HCT116 (cell line): ENCODE measurements around the gene SRSF7. TPM values are rescaled to one million over a fixed set of nuclear protein-coding genes. Genes with fewer than 3 reads are reported as not detected.

ENCODE experiments used
- ATAC-seq: fragments of 200-7000 bp; cut with Tn5 transposase; 2 replicates; pipeline ENCODE4 v1.9.1; 2020; ENCODE audit warnings: mild to moderate bottlenecking, moderate library complexity
- Bru-seq: library from RNA; stranded (reverse); fragments of 400-500 nt; gene quantifications from one replicate; lab custom pipeline; 2021; lab: Mats Ljungman, UMichigan
- BruChase-seq, 2 experiments: library from RNA; stranded (reverse); fragments of 400-500 nt; gene quantifications; one replicate each; lab custom pipeline; 2021; lab: Mats Ljungman, UMichigan
- BruUV-seq: library from RNA; stranded (reverse); fragments of 400-500 nt; replicated peaks from 2 replicates; lab custom pipeline; 2021; lab: Mats Ljungman, UMichigan
- CTCF ChIA-PET: fragments of 300-600 bp; sonication (Branson Sonifier 250); formaldehyde crosslinking; loops from one replicate; lab custom pipeline; 2021; ENCODE audit warnings: antibody characterized with exemption; lab: Charles Lee
- POLR2A ChIA-PET: fragments of 300-600, 350-600 bp; sonication (Branson Sonifier 250); formaldehyde crosslinking; loops from one replicate; lab custom pipeline; 2021; ENCODE audit warnings: antibody characterized with exemption; lab: Charles Lee
- RAD21 ChIA-PET, 2 experiments: fragments of 300-600 bp; sonication (Branson Sonifier 250); formaldehyde crosslinking; loops; one replicate each; lab custom pipeline; 2023; ENCODE audit warnings: low total read pairs in 2 of 2; ENCODE audit not compliant: uncharacterized antibody in 2 of 2, unreplicated experiment in 2 of 2, low non-redundant PET in 1 of 2; lab: Charles Lee
- DNase-seq: peaks from one replicate; pipeline ENCODE4 v3.0.0-alpha.2; 2010; ENCODE audit warnings: low read depth, low spot score
- H2AFZ ChIP-seq: fragments of 200-600 bp; shearing (Covaris generic), sonication (generic); 2 replicates; pipeline ENCODE4 v1.6.1; 2017; ENCODE audit warnings: low read depth, mixed run types, mixed read lengths, antibody characterized with exemption, low read length; ENCODE audit not compliant: poor library complexity, severe bottlenecking
- H3K27ac ChIP-seq: 2 replicates; pipeline ENCODE4 v1.5.1; 2012; ENCODE audit warnings: low read depth, low read length
- H3K27me3 ChIP-seq: fragments of 200-600 bp; sonication (generic); 2 replicates; pipeline ENCODE4 v1.6.1; 2016; ENCODE audit warnings: mixed run types, low read length, mixed read lengths; ENCODE audit not compliant: insufficient read depth
- H3K36me3 ChIP-seq, 2 experiments: fragments of 200-500 bp in 1 of 2; fragments of 200-600 bp in 1 of 2; sonication (Bioruptor generic) in 1 of 2; sonication (generic) in 1 of 2; 2 replicates each; pipeline versions ENCODE4 v1.5.1 to v1.6.1; 2014 to 2016; ENCODE audit warnings: low read length in 2 of 2, inconsistent platforms in 1 of 2, mixed read lengths in 1 of 2, mixed run types in 1 of 2; ENCODE audit not compliant: insufficient read depth in 2 of 2, control insufficient read depth in 1 of 2
- H3K4me1 ChIP-seq, 2 experiments: fragments of 200-600 bp in 1 of 2; sonication (generic) in 1 of 2; 2 replicates each; pipeline versions ENCODE4 v1.5.1 to v1.6.1; 2012 to 2017; ENCODE audit warnings: low read length in 2 of 2, inconsistent platforms in 1 of 2, mild to moderate bottlenecking in 1 of 2, mixed read lengths in 1 of 2, mixed run types in 1 of 2, moderate library complexity in 1 of 2; ENCODE audit not compliant: insufficient read depth in 2 of 2, control insufficient read depth in 1 of 2
- H3K4me2 ChIP-seq: fragments of 200-600 bp; sonication (generic); 2 replicates; pipeline ENCODE4 v1.6.1; 2017; ENCODE audit warnings: mixed run types, low read length, mixed read lengths
- H3K4me3 ChIP-seq, 2 experiments: fragments of 200-600 bp in 1 of 2; sonication (generic) in 1 of 2; replicated peaks in 1 of 2; 2 replicates each; pipeline ENCODE4 v1.5.1; 2011 to 2016; ENCODE audit warnings: low read length in 2 of 2, control low read depth in 1 of 2, low read depth in 1 of 2, mild to moderate bottlenecking in 1 of 2, mixed read lengths in 1 of 2, mixed run types in 1 of 2
- H3K79me2 ChIP-seq: fragments of 200-600 bp; sonication (generic); 2 replicates; pipeline ENCODE4 v1.6.1; 2017; ENCODE audit warnings: mild to moderate bottlenecking, mixed run types, low read length, moderate library complexity, mixed read lengths; ENCODE audit not compliant: insufficient read depth
- H3K9ac ChIP-seq: fragments of 200-600 bp; sonication (generic); 2 replicates; pipeline ENCODE4 v1.6.1; 2016; ENCODE audit warnings: low read length, mixed read lengths
- H3K9me2 ChIP-seq: fragments of 200-600 bp; sonication (generic), shearing (Covaris generic); 2 replicates; pipeline ENCODE4 v1.6.1; 2017; ENCODE audit warnings: mixed run types, mild to moderate bottlenecking, moderate library complexity; ENCODE audit not compliant: insufficient read depth
- H3K9me3 ChIP-seq, 2 experiments: fragments of 200-500 bp in 1 of 2; fragments of 200-600 bp in 1 of 2; sonication (Bioruptor generic) in 1 of 2; sonication (generic) in 1 of 2; 2 replicates each; pipeline ENCODE4 v1.6.1; 2014 to 2017; ENCODE audit warnings: low read length in 2 of 2, mixed read lengths in 2 of 2, inconsistent platforms in 1 of 2, low read depth in 1 of 2, mild to moderate bottlenecking in 1 of 2, mixed run types in 1 of 2, moderate library complexity in 1 of 2; ENCODE audit not compliant: control insufficient read depth in 1 of 2, insufficient read depth in 1 of 2
- H4K20me1 ChIP-seq: fragments of 200-600 bp; sonication (generic), shearing (Covaris generic); 2 replicates; pipeline ENCODE4 v1.6.1; 2017; ENCODE audit warnings: mixed run types, mild to moderate bottlenecking, moderate library complexity; ENCODE audit not compliant: insufficient read depth
- CBX3 ChIP-seq: IDR thresholded peaks from 2 replicates; pipeline ENCODE4 v1.6.1; 2012; ENCODE audit warnings: low read depth
- CEBPB ChIP-seq: IDR thresholded peaks from 2 replicates; pipeline ENCODE4 v1.6.1; 2012; ENCODE audit warnings: low read depth
- CTCF ChIP-seq, 3 experiments: fragments of 200-600 bp in 1 of 3; sonication (generic) in 1 of 3; IDR thresholded peaks in 2 of 3; conservative IDR thresholded peaks in 1 of 3; 2 replicates each; pipeline ENCODE4 v1.5.1; 2012 to 2017; ENCODE audit warnings: low read depth in 2 of 3, low read length in 2 of 3, antibody characterized with exemption in 1 of 3, borderline replicate concordance in 1 of 3, control low read depth in 1 of 3, mild to moderate bottlenecking in 1 of 3, mixed read lengths in 1 of 3, mixed run types in 1 of 3, moderate library complexity in 1 of 3; ENCODE audit not compliant: insufficient read depth in 1 of 3
- EGR1 ChIP-seq: IDR thresholded peaks from 2 replicates; pipeline ENCODE4 v1.6.1; 2012; ENCODE audit warnings: low read depth
- ELF1 ChIP-seq: IDR thresholded peaks from 2 replicates; pipeline ENCODE4 v1.6.1; 2012; ENCODE audit warnings: low read depth, borderline replicate concordance
- EZH2 ChIP-seq: fragments of 200-600 bp; sonication (generic); IDR thresholded peaks from 2 replicates; pipeline ENCODE4 v1.6.1; 2017; ENCODE audit warnings: antibody characterized with exemption, mixed run types
- EZH2phosphoT487 ChIP-seq: fragments of 200-600 bp; IDR thresholded peaks from 2 replicates; pipeline ENCODE4 v1.6.1; 2018; ENCODE audit warnings: antibody characterized with exemption, borderline replicate concordance
- JUND ChIP-seq: IDR thresholded peaks from 2 replicates; pipeline ENCODE4 v1.6.1; 2012
- POLR2A ChIP-seq: IDR thresholded peaks from 2 replicates; pipeline ENCODE4 v1.7.0; 2011; ENCODE audit warnings: borderline replicate concordance; ENCODE audit not compliant: insufficient read depth, insufficient read length; ENCODE audit errors: extremely low read depth
- POLR2AphosphoS5 ChIP-seq: IDR thresholded peaks from 2 replicates; pipeline ENCODE4 v1.6.1; 2011; ENCODE audit warnings: mild to moderate bottlenecking, low read depth, low read length, moderate library complexity
- SIN3A ChIP-seq: IDR thresholded peaks from 2 replicates; pipeline ENCODE4 v1.6.1; 2012; ENCODE audit warnings: low read depth
- SP1 ChIP-seq: IDR thresholded peaks from 2 replicates; pipeline ENCODE4 v1.6.1; 2012; ENCODE audit warnings: low read depth
- SRF ChIP-seq: IDR thresholded peaks from 2 replicates; pipeline ENCODE4 v1.6.1; 2012; ENCODE audit warnings: low read depth
- TCF7L2 ChIP-seq: IDR thresholded peaks from 2 replicates; pipeline ENCODE4 v1.7.0; 2011; ENCODE audit warnings: borderline replicate concordance, inconsistent platforms; ENCODE audit not compliant: insufficient read depth, insufficient read length; ENCODE audit errors: extremely low read depth
- YY1 ChIP-seq: IDR thresholded peaks from 2 replicates; pipeline ENCODE4 v1.6.1; 2011; ENCODE audit warnings: low read length, low read depth, moderate library complexity, mild to moderate bottlenecking; ENCODE audit not compliant: insufficient replicate concordance; ENCODE audit errors: extremely low read depth
- ZFX ChIP-seq: fragments of 450-650 bp; IDR thresholded peaks from 2 replicates; pipeline ENCODE4 v1.6.1; 2017
- ZNF274 ChIP-seq: fragments of 200-500 bp; sonication (Bioruptor generic); IDR thresholded peaks from 2 replicates; pipeline ENCODE4 v1.6.1; 2014; ENCODE audit warnings: mild to moderate bottlenecking, low read depth, low read length, inconsistent platforms
- intact Hi-C: fragments of 100-400 bp; cut with micrococcal nuclease; formaldehyde crosslinking; loops from 2 replicates; pipeline ENCODE4 v1.10.0; 2022
- long read RNA-seq: library from polyadenylated mRNA; unstranded; transcript quantifications from one replicate; pipeline ENCODE4 v2.0.0, GENCODE V29; 2021; ENCODE audit not compliant: unreplicated experiment
- polyA plus RNA-seq: library from polyadenylated mRNA; unstranded; fragments of >200 nt; gene quantifications from 2 replicates; pipeline ENCODE4 v1.2.1, GENCODE V29; 2012; ENCODE audit warnings: missing spikeins
- total RNA-seq: library from RNA; stranded (reverse); gene quantifications from one replicate; pipeline ENCODE4 v1.2.1, GENCODE V29; 2021; ENCODE audit not compliant: unreplicated experiment
- TF ChIP-seq, protein P1 (sequence below): IDR thresholded peaks from 2 replicates; pipeline ENCODE4 v1.6.1; 2011; ENCODE audit warnings: mild to moderate bottlenecking, low read length, moderate library complexity; ENCODE audit not compliant: insufficient replicate concordance; ENCODE audit errors: extremely low read depth
- TF ChIP-seq, protein P2 (sequence below): IDR thresholded peaks from 2 replicates; pipeline ENCODE4 v1.6.1; 2012
- TF ChIP-seq, protein P3 (sequence below): IDR thresholded peaks from 2 replicates; pipeline ENCODE4 v1.6.1; 2012

SRSF7 gene
- total RNA-seq = 215 TPM
- 176 and 196 TPM in 2 replicates for polyA plus RNA-seq
- percentile 99 among the genes with signal in this experiment for Bru-seq, nascent RNA
- BruChase-seq, experiment 1, labeled RNA remaining after a 6-hour chase = percentile 97 among the genes with signal in this experiment
- BruChase-seq, experiment 2, labeled RNA remaining after a 2-hour chase = percentile 98 among the genes with signal in this experiment
- long read RNA-seq, transcript SRSF7-209 (7 exons, 2,453 nt) = minor isoform, 6 of 128 reads
- long read RNA-seq, transcript SRSF7-208 (7 exons, 1,903 nt) = minor isoform, 9 of 128 reads
- long read RNA-seq, transcript SRSF7-201 (8 exons, 2,489 nt) = major isoform, 50 of 128 reads
- long read RNA-seq, partial matches to known transcripts = 40 of 128 reads
- long read RNA-seq, other reads (novel, unspliced or antisense) = 13 of 128 reads

DNA sequence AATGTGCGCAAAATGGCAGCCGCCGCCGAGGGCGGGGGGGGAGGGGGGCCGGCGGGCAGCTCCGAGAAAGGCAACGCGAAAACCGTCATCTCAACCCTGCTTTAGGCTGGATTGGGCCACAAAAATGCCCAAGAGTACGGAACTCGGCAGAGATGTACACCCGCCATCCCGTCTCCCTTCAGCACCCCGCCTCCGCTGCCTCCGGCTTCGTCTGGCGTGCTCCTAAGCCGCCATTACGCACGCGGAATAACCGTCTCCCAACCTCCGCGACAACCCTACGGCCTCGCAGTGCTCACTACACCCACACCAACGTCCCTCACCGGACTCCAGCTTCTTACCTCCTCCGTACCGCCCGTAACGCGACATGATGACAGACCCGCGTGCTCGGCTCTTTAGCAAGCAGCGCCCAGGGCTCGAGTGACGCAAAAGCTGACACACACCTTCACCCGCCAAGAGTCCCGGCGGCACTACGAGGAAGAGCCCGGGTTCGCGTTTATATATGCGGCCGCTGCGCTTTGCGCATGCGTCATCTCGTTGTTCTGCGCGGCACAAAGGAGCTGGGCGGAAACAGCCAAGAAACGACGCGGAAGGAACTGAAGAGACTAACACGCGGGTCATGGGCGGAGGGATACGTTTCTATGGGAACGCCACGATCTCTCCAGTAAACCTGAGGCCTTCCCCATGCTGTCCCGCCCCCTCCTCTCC lies at the start of gene SRSF7:
Gene SRSF7, minus strand, starts transcription at position 471 of the 705 bp plus-strand sequence. Its CDS starts 105 bp downstream, at position 366.
- Histone ChIP-seq H4K20me1 (peaks cover 44% of the 10 kb centered on the region; the same call in 1 of the 2 replicates), H3K9me3 (no peaks in the 10 kb centered on the region), H3K9me2 (no peaks in the 10 kb centered on the region), H3K79me2 (peaks cover 51% of the 10 kb centered on the region), H3K4me2 (peak within 1 kb of the TSS; percentile 92), H2AFZ (peak within 1 kb of the TSS; percentile 79), H3K9ac (peak within 1 kb of the TSS; percentile 95), H3K36me3 (peaks cover 37 to 46% of the 10 kb centered on the region in 2 experiments), H3K4me1 (peaks cover 9 to 17% of the 10 kb centered on the region in 2 experiments), H3K27ac (peak within 1 kb of the TSS; percentile 86), H3K27me3 (no peaks in the 10 kb centered on the region), H3K4me3 (peak within 1 kb of the TSS; percentile 76 to 100)
- intact Hi-C loops = no loop called here
- ChIA-PET RAD21 (no interaction called here), POLR2A (interaction anchor here (0.5 to 2.4 kb wide), 65 partner anchors 9 to 1374 kb away, joined by 3 to 27 read pairs (median 4); partner anchors contain the start of genes DHX57, GALM, GEMIN6 and MORN2), CTCF (interaction anchor here (1.1 to 1.4 kb wide), 3 partner anchors 169 to 215 kb away, joined by 3 to 7 read pairs (median 4); no protein-coding TSS in a partner anchor)
- TF ChIP-seq EZH2phosphoT487 = no peak
- TF ChIP-seq EZH2 = no peak
- TF ChIP-seq ZFX = no peak
- peak; percentile 84 for TF ChIP-seq SP1
- no peak for TF ChIP-seq CEBPB
- no peak; the same call in 1 of the 2 replicates for TF ChIP-seq EGR1
- TF ChIP-seq TCF7L2 = peak; percentile 92
- TF ChIP-seq CTCF (IDR thresholded peaks at IDR 0.05 in 2 of 3, conservative IDR thresholded peaks at IDR 0.05 in 1 of 3; ENCODE audit: borderline replicate concordance in 1 of 3, insufficient read depth in 1 of 3, low read depth in 2 of 3, low read length in 2 of 3) = no peak
- TF ChIP-seq, protein P1, sequence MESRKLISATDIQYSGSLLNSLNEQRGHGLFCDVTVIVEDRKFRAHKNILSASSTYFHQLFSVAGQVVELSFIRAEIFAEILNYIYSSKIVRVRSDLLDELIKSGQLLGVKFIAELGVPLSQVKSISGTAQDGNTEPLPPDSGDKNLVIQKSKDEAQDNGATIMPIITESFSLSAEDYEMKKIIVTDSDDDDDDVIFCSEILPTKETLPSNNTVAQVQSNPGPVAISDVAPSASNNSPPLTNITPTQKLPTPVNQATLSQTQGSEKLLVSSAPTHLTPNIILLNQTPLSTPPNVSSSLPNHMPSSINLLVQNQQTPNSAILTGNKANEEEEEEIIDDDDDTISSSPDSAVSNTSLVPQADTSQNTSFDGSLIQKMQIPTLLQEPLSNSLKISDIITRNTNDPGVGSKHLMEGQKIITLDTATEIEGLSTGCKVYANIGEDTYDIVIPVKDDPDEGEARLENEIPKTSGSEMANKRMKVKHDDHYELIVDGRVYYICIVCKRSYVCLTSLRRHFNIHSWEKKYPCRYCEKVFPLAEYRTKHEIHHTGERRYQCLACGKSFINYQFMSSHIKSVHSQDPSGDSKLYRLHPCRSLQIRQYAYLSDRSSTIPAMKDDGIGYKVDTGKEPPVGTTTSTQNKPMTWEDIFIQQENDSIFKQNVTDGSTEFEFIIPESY = no peak
- peak; percentile 85 for TF ChIP-seq YY1
- TF ChIP-seq, protein P2, sequence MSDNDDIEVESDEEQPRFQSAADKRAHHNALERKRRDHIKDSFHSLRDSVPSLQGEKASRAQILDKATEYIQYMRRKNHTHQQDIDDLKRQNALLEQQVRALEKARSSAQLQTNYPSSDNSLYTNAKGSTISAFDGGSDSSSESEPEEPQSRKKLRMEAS = peak; percentile 99
- TF ChIP-seq SRF = peak; percentile 9; the same call in 1 of the 2 replicates
- TF ChIP-seq ZNF274 = no peak
- TF ChIP-seq JUND = no peak; the same call in 1 of the 2 replicates
- TF ChIP-seq, protein P3, sequence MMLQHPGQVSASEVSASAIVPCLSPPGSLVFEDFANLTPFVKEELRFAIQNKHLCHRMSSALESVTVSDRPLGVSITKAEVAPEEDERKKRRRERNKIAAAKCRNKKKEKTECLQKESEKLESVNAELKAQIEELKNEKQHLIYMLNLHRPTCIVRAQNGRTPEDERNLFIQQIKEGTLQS = no peak
- TF ChIP-seq POLR2A = peak; percentile 100
- peak; percentile 100 for TF ChIP-seq POLR2AphosphoS5
- TF ChIP-seq SIN3A = peak; percentile 100
- TF ChIP-seq CBX3 = peak; percentile 94
- peak; percentile 58; the same call in 1 of the 2 replicates for TF ChIP-seq ELF1
- ATAC-seq = peak; percentile 87
- BruUV-seq = TSS peak; percentile 47
- peak; percentile 99 for DNase-seq
